ENCODE data around the gene STXBP1. TPM values are rescaled to one million over a fixed set of nuclear protein-coding genes. Genes with fewer than 3 reads are reported as not detected.

The STXBP1 gene
- total and polyA plus RNA-seq, 9 of the 15 experiments (the other 6 are each of a cell fraction or from before 2014, with no cell fraction given) = 4.6 to 35.1 (median 9.7) TPM

DNA sequence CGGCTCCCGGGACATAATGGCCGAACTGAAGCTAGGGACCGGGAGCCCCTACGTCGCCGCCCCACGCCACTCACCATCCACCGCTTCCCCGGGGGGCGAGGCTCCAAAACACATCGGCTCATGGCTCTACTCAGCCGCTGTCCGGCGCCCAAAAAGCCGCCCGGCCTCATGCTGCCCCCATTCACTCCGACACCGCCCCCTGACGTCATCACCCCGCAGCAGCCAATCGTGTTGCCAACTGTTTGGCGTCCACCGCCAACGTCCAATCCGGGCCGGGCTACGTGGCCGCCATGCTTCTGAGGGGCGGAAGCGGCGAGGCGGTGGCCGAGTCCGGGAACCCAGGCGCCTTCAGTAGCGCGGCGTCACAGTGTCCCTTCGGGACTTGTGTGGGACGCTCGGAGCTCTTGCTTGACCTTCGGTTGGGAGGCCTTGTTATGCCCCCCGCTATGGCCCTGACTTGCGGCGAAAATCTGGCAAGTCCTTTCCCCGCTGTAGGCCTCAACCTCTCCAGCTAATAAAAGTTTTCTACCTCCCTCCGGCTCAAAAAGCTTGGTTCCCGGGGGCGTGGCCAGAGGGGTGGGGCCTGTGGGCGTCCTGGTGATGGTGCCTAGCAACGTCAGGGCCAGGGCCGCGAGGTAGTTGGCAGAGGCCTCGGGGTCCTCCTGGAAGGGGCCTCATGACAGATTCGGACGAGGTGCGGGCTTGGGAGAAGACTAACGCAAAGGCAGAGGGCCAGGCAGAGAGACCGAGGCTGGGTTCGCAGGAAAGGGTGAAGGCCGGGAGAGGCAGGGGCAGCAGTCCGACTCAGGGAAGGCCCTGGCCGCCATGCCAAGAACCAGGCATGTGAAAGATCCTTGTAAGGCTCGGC is 103.6 kb downstream of the STXBP1 start, which contains the start of the genes PTRH1 and TTC16:
TSS of gene PTRH1 (minus strand) at position 194 of the 868 bp plus-strand sequence. CDS start at position 170, 24 bp downstream.
TSS of gene TTC16 (plus strand) at position 610 of the 868 bp plus-strand sequence. CDS start at position 677, 67 bp downstream.
- ATAC-seq (peak; percentile 99), FAIRE-seq (peak; percentile 96), DNase-seq (ENCODE audit: extremely low read depth in 1 of 4, low spot score in 3 of 4) (peak; percentile 97 to 99 (median 98))
- peak within 1 kb of the TSS; percentile 64 for H3K27ac ChIP-seq (ENCODE audit: extremely low read depth, low read depth, low read length)
- H3K79me2 ChIP-seq (ENCODE audit: control insufficient read depth, insufficient read depth, low read length) = 0 out of 3 replicates have a peak, but pooled peaks cover 3% of the 10 kb centered on the region
- H3K9me3 ChIP-seq (replicated peaks; ENCODE audit: control insufficient read depth, insufficient read depth, low read depth, low read length) = no peaks in the 10 kb centered on the region
- H4K20me1 ChIP-seq (replicated peaks; ENCODE audit: control insufficient read depth, insufficient read depth, low read length) = peaks cover 3% of the 10 kb centered on the region; the same call in 1 of the 2 replicates
- peak within 1 kb of the TSS; percentile 99 for H2AFZ ChIP-seq (ENCODE audit: low read depth, low read length)
- peak within 1 kb of the TSS; percentile 74 for H3K4me3 ChIP-seq
- H3K9ac ChIP-seq (ENCODE audit: insufficient read depth in 1 of 2, low read depth in 2 of 2, low read length in 2 of 2) = peak within 1 kb of the TSS; percentile 69 to 98
- H3K27me3 ChIP-seq (ENCODE audit: control insufficient read depth in 2 of 2, insufficient read depth in 2 of 2, low read length in 2 of 2) = no peaks in the 10 kb centered on the region
- H3K4me1 ChIP-seq (replicated peaks in 1 of 2; ENCODE audit: control insufficient read depth in 2 of 2, insufficient read depth in 2 of 2, low read length in 2 of 2) = peaks cover 4 to 56% of the 10 kb centered on the region in 2 experiments; a peak in 4 of 5 replicates
- intact Hi-C loops (cut with micrococcal nuclease) (no loop called here), in situ Hi-C loops (cut with MboI) (no loop called here)
- ChIA-PET POLR2A (interaction anchor here (0.5 to 1.3 kb wide), 8 partner anchors 9 to 276 kb away, joined by 3 to 7 read pairs (median 4); partner anchors contain the start of gene TOR2A), CTCF (ENCODE audit: low intra/inter-chr PET ratio) (no interaction called here)
- H3K9me1 ChIP-seq (ENCODE audit: control insufficient read depth, insufficient read depth, low read length) = peaks cover 4% of the 10 kb centered on the region
- no peaks in the 10 kb centered on the region for H3K36me3 ChIP-seq (ENCODE audit: control insufficient read depth, insufficient read depth, low read length)
- peak within 1 kb of the TSS; percentile 87 for H3K4me2 ChIP-seq (ENCODE audit: insufficient read depth, low read length)
- no TSS peak for BruUV-seq (replicated peaks)
- WGBS (ENCODE audit: insufficient coverage, low coverage, missing lambda C conversion rate) = 6% methylated on average over 58 of the region's 65 CpGs
- TF ChIP-seq PHF20 (IDR thresholded peaks at IDR 0.05; ENCODE audit: partially characterized antibody) = peak; percentile 70
- TF ChIP-seq, protein P1, sequence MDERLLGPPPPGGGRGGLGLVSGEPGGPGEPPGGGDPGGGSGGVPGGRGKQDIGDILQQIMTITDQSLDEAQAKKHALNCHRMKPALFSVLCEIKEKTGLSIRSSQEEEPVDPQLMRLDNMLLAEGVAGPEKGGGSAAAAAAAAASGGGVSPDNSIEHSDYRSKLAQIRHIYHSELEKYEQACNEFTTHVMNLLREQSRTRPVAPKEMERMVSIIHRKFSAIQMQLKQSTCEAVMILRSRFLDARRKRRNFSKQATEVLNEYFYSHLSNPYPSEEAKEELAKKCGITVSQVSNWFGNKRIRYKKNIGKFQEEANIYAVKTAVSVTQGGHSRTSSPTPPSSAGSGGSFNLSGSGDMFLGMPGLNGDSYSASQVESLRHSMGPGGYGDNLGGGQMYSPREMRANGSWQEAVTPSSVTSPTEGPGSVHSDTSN (CRISPR knock-in tag; IDR thresholded peaks at IDR 0.05; ENCODE audit: low read depth) = no peak
- TF ChIP-seq, protein P1 (tag; conservative IDR thresholded peaks at IDR 0.05; ENCODE audit: low read depth) = peak; percentile 53
- peak; percentile 79 for TF ChIP-seq POLR2G (IDR thresholded peaks at IDR 0.05; ENCODE audit: low read depth, low read length)
- 0 out of 2 replicates have a peak, but pooled peaks have one; percentile 5 for TF ChIP-seq ZBTB7A (IDR thresholded peaks at IDR 0.05; ENCODE audit: borderline replicate concordance, control insufficient read depth, low read depth, low read length)
- TF ChIP-seq MYNN (IDR thresholded peaks at IDR 0.05) = peak; percentile 94; the same call in 1 of the 2 replicates
- TF ChIP-seq MYNN (CRISPR knock-in tag; IDR thresholded peaks at IDR 0.05) = no peak
- TF ChIP-seq GABPA (tag; conservative IDR thresholded peaks at IDR 0.05; ENCODE audit: low read depth) = peak; percentile 89
- peak; percentile 90 for TF ChIP-seq GABPB1 (CRISPR knock-in tag; IDR thresholded peaks at IDR 0.05)
- no peak for TF ChIP-seq NR2C2 (CRISPR knock-in tag; IDR thresholded peaks at IDR 0.05)
- peak; percentile 54; the same call in 1 of the 2 replicates for TF ChIP-seq NR2C2 (tag; IDR thresholded peaks at IDR 0.05)
- no peak for TF ChIP-seq CEBPG (CRISPR knock-in tag; IDR thresholded peaks at IDR 0.05)
- TF ChIP-seq CEBPG (tag; conservative IDR thresholded peaks at IDR 0.05 in 1 of 2, IDR thresholded peaks at IDR 0.05 in 1 of 2) = no peak
- TF ChIP-seq ARNT (IDR thresholded peaks at IDR 0.05) = no peak
- TF ChIP-seq ZNF408 (CRISPR knock-in tag; IDR thresholded peaks at IDR 0.05; ENCODE audit: low read depth) = no peak
- TF ChIP-seq ELF2 (CRISPR knock-in tag; IDR thresholded peaks at IDR 0.05) = peak; percentile 100
- TF ChIP-seq, protein P2, sequence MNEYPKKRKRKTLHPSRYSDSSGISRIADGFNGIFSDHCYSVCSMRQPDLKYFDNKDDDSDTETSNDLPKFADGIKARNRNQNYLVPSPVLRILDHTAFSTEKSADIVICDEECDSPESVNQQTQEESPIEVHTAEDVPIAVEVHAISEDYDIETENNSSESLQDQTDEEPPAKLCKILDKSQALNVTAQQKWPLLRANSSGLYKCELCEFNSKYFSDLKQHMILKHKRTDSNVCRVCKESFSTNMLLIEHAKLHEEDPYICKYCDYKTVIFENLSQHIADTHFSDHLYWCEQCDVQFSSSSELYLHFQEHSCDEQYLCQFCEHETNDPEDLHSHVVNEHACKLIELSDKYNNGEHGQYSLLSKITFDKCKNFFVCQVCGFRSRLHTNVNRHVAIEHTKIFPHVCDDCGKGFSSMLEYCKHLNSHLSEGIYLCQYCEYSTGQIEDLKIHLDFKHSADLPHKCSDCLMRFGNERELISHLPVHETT (CRISPR knock-in tag; conservative IDR thresholded peaks at IDR 0.05 in 1 of 2, IDR thresholded peaks at IDR 0.05 in 1 of 2) = 0 out of 4 replicates have a peak, but pooled peaks of 1 of the 2 experiments have one; percentile 43

All from K562 (cell line).